Sigmoid colon (tissue), 7 donors: Measurements from ENCODE around the gene TBXAS1. TPM values are rescaled to one million over a fixed set of nuclear protein-coding genes. Genes with fewer than 3 reads are reported as not detected.
"Not testable (repeated sequence)": the region's sequence is repeated elsewhere in the genome, so short reads cannot be mapped to it uniquely, and the experiment has no call there.

Experiments used
- DNase-seq: peaks from one replicate; pipeline ENCODE4 v3.0.0-alpha.2; 2019
- H3K27ac ChIP-seq, 4 donors: fragments of 200-600 bp; sonication (generic); one replicate each; pipeline ENCODE4 v1.5.1; 2016 to 2019; ENCODE audit warnings: mild to moderate bottlenecking in 1 of 4
- H3K27me3 ChIP-seq, 3 donors: fragments of 200-600 bp; sonication (generic); one replicate each; pipeline ENCODE4 v1.5.1; 2019; ENCODE audit warnings: mild to moderate bottlenecking in 1 of 3
- H3K36me3 ChIP-seq, 4 donors: fragments of 200-600 bp; sonication (generic); one replicate each; pipeline ENCODE4 v1.5.1; 2016 to 2019
- H3K4me1 ChIP-seq, 4 donors: fragments of 200-600 bp; sonication (generic); one replicate each; pipeline ENCODE4 v1.5.1; 2017 to 2019
- H3K4me3 ChIP-seq, 4 donors: fragments of 200-600 bp; sonication (generic); one replicate each; pipeline ENCODE4 v1.5.1; 2017 to 2019; ENCODE audit warnings: mild to moderate bottlenecking in 2 of 4, moderate library complexity in 1 of 4
- H3K9me3 ChIP-seq, 4 donors: fragments of 200-600 bp in 3 of 4; sonication (generic) in 3 of 4; one replicate each; pipeline versions ENCODE4 v1.5.1 to v1.6.1; 2013 to 2019
- EP300 ChIP-seq, 4 donors: sonication (generic); formaldehyde crosslinking; IDR thresholded peaks; one replicate each; pipeline ENCODE4 v1.6.1; 2017; ENCODE audit warnings: antibody characterized with exemption in 4 of 4
- POLR2A ChIP-seq, 2 donors: fragments of 450-650 bp; IDR thresholded peaks; one replicate each; pipeline ENCODE4 v1.6.1; 2016; ENCODE audit warnings: antibody characterized with exemption in 2 of 2, mild to moderate bottlenecking in 2 of 2, moderate library complexity in 2 of 2
- POLR2AphosphoS5 ChIP-seq, 4 donors: sonication (generic); formaldehyde crosslinking; IDR thresholded peaks; one replicate each; pipeline ENCODE4 v1.6.1; 2017; ENCODE audit warnings: antibody characterized with exemption in 4 of 4
- WGBS, 2 donors: extraction: QIAGEN DNeasy Blood & Tissue Kit; methylation state at CpG; one replicate each; pipeline ENCODE4 v1.1.7; 2013; 5-methylcytosine and 5-hydroxymethylcytosine counted together
- intact Hi-C: fragments of 100-400 bp; cut with DNase I; formaldehyde crosslinking; loops from one replicate; pipeline ENCODE4 v1.15.1; 2023
- polyA plus RNA-seq, 3 donors: library from polyadenylated mRNA; stranded (reverse); fragments of 200-250 nt; gene quantifications; one replicate each; pipeline ENCODE4 v1.2.3, GENCODE V29; 2013
- total RNA-seq, 4 donors: library from RNA; depleted of rRNA; stranded (reverse); fragments of >200 nt; gene quantifications; one replicate each; pipeline ENCODE4 v1.1.0, GENCODE V29; 2016
- TF ChIP-seq, protein P1 (sequence below), 4 experiments: fragments of 450-650 bp in 3 of 4; fragments of 200-600 bp in 1 of 4; IDR thresholded peaks; one replicate each; pipeline ENCODE4 v1.5.1; 2016 to 2019; ENCODE audit warnings: antibody characterized with exemption in 4 of 4, mild to moderate bottlenecking in 3 of 4, moderate library complexity in 2 of 4
- donor health status: healthy with polysubstance abuse.
- donor health status: Bipolar disorder and iron deficiency.
- donor health status: healthy.

The TBXAS1 gene
- total and polyA plus RNA-seq, 7 donors = 6.0 to 28.2 (median 19.3) TPM

DNA sequence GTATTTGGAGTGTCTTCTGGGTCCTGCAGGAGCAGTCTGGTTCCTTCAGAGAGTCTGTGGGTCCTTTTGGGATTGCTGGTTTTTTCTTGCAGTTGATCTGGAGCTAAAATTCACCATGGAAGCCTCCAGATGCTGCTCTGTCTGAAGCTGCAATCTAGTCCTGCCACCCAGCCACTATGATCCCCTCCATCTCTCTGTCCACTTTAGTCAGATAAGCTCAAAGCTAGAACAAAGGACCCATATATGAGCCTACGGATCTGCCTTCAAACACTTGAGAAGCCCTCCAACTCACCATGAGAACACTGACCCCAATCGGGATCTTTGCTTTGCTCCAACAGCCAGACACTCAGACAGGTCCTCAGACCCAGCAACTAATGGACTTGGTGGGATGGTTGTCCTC lies 618 bp upstream of the TBXAS1 start:
- Histone ChIP-seq H3K9me3 (no peaks in the 10 kb centered on the region), H3K27me3 (no peaks in the 10 kb centered on the region), H3K36me3 (no peaks in the 10 kb centered on the region), H3K4me1 (no peaks in the 10 kb centered on the region), H3K4me3 (no peak overlapping the region), H3K27ac (no peak overlapping the region)
- DNase-seq = no peak
- intact Hi-C loops = no loop called here
- WGBS, 2 donors = 88 to 94% methylated on average over 2 of the region's 2 CpGs
- TF ChIP-seq EP300 (IDR thresholded peaks at IDR 0.05) (no peak), POLR2AphosphoS5 (IDR thresholded peaks at IDR 0.05) (no peak), POLR2A (IDR thresholded peaks at IDR 0.05) (no peak)
- TF ChIP-seq, protein P1, sequence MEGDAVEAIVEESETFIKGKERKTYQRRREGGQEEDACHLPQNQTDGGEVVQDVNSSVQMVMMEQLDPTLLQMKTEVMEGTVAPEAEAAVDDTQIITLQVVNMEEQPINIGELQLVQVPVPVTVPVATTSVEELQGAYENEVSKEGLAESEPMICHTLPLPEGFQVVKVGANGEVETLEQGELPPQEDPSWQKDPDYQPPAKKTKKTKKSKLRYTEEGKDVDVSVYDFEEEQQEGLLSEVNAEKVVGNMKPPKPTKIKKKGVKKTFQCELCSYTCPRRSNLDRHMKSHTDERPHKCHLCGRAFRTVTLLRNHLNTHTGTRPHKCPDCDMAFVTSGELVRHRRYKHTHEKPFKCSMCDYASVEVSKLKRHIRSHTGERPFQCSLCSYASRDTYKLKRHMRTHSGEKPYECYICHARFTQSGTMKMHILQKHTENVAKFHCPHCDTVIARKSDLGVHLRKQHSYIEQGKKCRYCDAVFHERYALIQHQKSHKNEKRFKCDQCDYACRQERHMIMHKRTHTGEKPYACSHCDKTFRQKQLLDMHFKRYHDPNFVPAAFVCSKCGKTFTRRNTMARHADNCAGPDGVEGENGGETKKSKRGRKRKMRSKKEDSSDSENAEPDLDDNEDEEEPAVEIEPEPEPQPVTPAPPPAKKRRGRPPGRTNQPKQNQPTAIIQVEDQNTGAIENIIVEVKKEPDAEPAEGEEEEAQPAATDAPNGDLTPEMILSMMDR (IDR thresholded peaks at IDR 0.05) = no peak

DNA sequence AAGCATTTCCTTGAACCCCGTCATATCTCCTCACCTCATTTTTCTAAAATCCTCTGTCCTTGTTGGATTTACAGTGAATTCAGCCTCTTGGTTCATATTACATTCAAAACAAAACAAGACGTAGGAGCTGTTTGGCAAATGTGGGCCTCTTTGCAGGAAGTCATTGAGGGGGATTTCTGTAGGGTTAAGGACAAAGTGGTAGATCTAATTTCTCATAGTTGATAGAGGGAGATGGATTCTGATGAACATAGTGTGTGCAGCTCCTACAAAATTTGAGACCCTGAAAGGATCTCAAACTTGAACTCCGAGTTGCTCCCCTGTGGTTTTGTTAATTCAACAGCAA lies 682 bp downstream of the TBXAS1 start:
- Histone ChIP-seq H3K27me3 (no peaks in the 10 kb centered on the region), H3K9me3 (no peaks in the 10 kb centered on the region), H3K36me3 (no peaks in the 10 kb centered on the region), H3K4me3 (peak overlapping the region in 2 of 4 donors; percentile 21 to 35), H3K27ac (peak overlapping the region in 2 of 4 donors; percentile 21 to 35), H3K4me1 (no peaks in the 10 kb centered on the region)
- 34 to 45% methylated on average over 3 of the region's 3 CpGs for WGBS, 2 donors
- TF ChIP-seq EP300 (IDR thresholded peaks at IDR 0.05) (no peak), POLR2A (IDR thresholded peaks at IDR 0.05) (no peak), POLR2AphosphoS5 (IDR thresholded peaks at IDR 0.05) (no peak)
- TF ChIP-seq, protein P1 (IDR thresholded peaks at IDR 0.05) = no peak
- DNase-seq = no peak
- intact Hi-C loops = no loop called here

DNA sequence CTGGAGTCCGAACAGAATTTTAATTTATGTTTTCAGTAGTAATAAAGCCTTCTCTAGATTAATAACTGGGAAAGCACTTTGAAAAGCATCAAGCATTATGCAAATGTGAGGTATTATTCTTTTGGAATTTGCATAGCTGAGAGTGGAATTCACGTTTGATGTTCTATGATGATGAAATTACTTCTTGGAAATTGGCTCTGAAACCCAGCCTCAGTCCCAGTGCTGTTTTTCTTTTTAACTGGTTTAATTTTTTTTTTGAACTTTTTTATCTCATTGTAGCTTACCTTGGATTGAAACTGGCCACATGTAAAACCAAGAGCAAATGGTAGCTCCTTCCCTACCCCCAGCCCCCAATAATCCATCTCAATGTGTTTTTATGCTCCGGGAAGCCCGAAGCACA lies 1.2 kb downstream of the TBXAS1 start:
- no peaks in the 10 kb centered on the region for H3K9me3 ChIP-seq
- 71 to 78% methylated on average over 4 of the region's 4 CpGs for WGBS, 2 donors
- peak overlapping the region in 2 of 4 donors; percentile 21 to 35 for H3K4me3 ChIP-seq
- intact Hi-C loops = no loop called here
- no peak overlapping the region for H3K27ac ChIP-seq
- TF ChIP-seq, protein P1 (IDR thresholded peaks at IDR 0.05) = no peak
- no peak for TF ChIP-seq POLR2AphosphoS5 (IDR thresholded peaks at IDR 0.05)
- TF ChIP-seq EP300 (IDR thresholded peaks at IDR 0.05) = no peak
- TF ChIP-seq POLR2A (IDR thresholded peaks at IDR 0.05) = no peak
- no peaks in the 10 kb centered on the region for H3K4me1 ChIP-seq
- no peak for DNase-seq
- no peaks in the 10 kb centered on the region for H3K36me3 ChIP-seq
- H3K27me3 ChIP-seq = no peaks in the 10 kb centered on the region

GRCh38 chr7:139830782-139831501 lies 1.9 kb downstream of the TBXAS1 start:
- no peaks in the 10 kb centered on the region for H3K4me1 ChIP-seq
- intact Hi-C loops = no loop called here
- H3K27me3 ChIP-seq = no peaks in the 10 kb centered on the region
- no peak for DNase-seq
- no peaks in the 10 kb centered on the region for H3K36me3 ChIP-seq
- TF ChIP-seq, protein P1 (IDR thresholded peaks at IDR 0.05) = no peak
- TF ChIP-seq POLR2AphosphoS5 (IDR thresholded peaks at IDR 0.05) = no peak
- no peak for TF ChIP-seq EP300 (IDR thresholded peaks at IDR 0.05)
- no peak for TF ChIP-seq POLR2A (IDR thresholded peaks at IDR 0.05)
- 78 to 91% methylated on average over 3 of the region's 3 CpGs for WGBS, 2 donors
- H3K4me3 ChIP-seq = peak overlapping the region in 2 of 4 donors; percentile 1 to 35
- H3K27ac ChIP-seq = no peak overlapping the region
- peaks cover 0 to under 1% (median 0%) of the 10 kb centered on the region in 4 donors for H3K9me3 ChIP-seq

DNA sequence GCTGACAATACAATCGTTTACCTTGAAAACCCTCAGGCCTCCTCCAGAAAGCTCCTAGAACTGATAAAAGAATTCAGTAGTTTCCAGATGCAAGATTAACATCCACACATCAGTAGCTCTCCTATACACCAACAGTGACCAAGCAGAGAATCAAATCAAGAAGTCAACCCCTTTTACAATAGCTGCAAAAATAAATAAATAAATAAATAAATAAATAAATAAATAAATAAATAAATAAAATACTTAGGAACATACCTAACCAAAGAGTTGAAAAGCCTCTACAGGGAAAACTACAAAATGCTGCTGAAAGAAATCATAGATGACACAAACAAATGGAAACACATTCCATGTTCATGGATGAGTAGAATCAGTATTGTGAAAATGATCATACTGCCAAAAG lies 6.8 kb downstream of the TBXAS1 start:
- H3K9me3 ChIP-seq, DNase-seq, H3K27ac ChIP-seq, H3K4me3 ChIP-seq, intact Hi-C loops, H3K36me3 ChIP-seq, H3K4me1 ChIP-seq, H3K27me3 ChIP-seq: not testable (repeated sequence)
- WGBS, 2 donors = 78 to 86% methylated on average over 1 of the region's 1 CpG

GRCh38 chr7:139837291-139837690 lies 8.2 kb downstream of the TBXAS1 start:
- H3K27ac ChIP-seq, H3K9me3 ChIP-seq, intact Hi-C loops, H3K4me1 ChIP-seq, H3K27me3 ChIP-seq, H3K4me3 ChIP-seq, H3K36me3 ChIP-seq, DNase-seq: not testable (repeated sequence)
- 86 to 92% methylated on average over 4 of the region's 4 CpGs for WGBS, 2 donors
